Loucy (cell line): Measurements from ENCODE around the gene DMAP1.

ENCODE experiments used
- H2AFZ ChIP-seq: fragments of 200-600 bp; sonication (generic); 2 replicates; pipeline ENCODE4 v1.6.0; 2016; ENCODE audit warnings: antibody characterized with exemption, mild to moderate bottlenecking, low read length, moderate library complexity
- H3F3A ChIP-seq: fragments of 200-600 bp; 2 replicates; pipeline ENCODE4 v1.6.0; 2016; ENCODE audit warnings: antibody characterized with exemption, low read depth, mild to moderate bottlenecking
- H3K27me3 ChIP-seq: fragments of 200-600 bp; sonication (generic); 2 replicates; pipeline ENCODE4 v1.6.1; 2014; ENCODE audit warnings: low read length, mild to moderate bottlenecking; ENCODE audit not compliant: insufficient read depth, poor library complexity, severe bottlenecking
- H3K36me3 ChIP-seq: fragments of 200-600 bp; sonication (generic); 2 replicates; pipeline ENCODE4 v1.6.1; 2016; ENCODE audit warnings: low read length; ENCODE audit not compliant: insufficient read depth
- H3K4me1 ChIP-seq: fragments of 200-600 bp; sonication (generic); 2 replicates; pipeline ENCODE4 v1.5.1; 2014; ENCODE audit warnings: low read length, mild to moderate bottlenecking; ENCODE audit not compliant: insufficient read depth, poor library complexity, severe bottlenecking
- H3K4me2 ChIP-seq: fragments of 200-600 bp; sonication (generic); 2 replicates; pipeline ENCODE4 v1.6.0; 2014; ENCODE audit warnings: antibody characterized with exemption, low read length, low read depth, mild to moderate bottlenecking; ENCODE audit not compliant: poor library complexity, severe bottlenecking
- H3K4me3 ChIP-seq: fragments of 200-600 bp; sonication (generic); 2 replicates; pipeline ENCODE4 v1.5.1; 2014; ENCODE audit warnings: low read length, mild to moderate bottlenecking, mixed read lengths; ENCODE audit not compliant: poor library complexity, severe bottlenecking
- H3K79me2 ChIP-seq: fragments of 200-600 bp; sonication (generic); 2 replicates; pipeline ENCODE4 v1.6.1; 2014; ENCODE audit warnings: low read length; ENCODE audit not compliant: insufficient read depth
- H3K9ac ChIP-seq: fragments of 200-600 bp; sonication (generic); 2 replicates; pipeline ENCODE4 v1.6.0; 2014; ENCODE audit warnings: mild to moderate bottlenecking, low read depth, low read length, moderate library complexity; ENCODE audit not compliant: poor library complexity, severe bottlenecking
- H3K9me2 ChIP-seq: fragments of 200-600 bp; sonication (generic); replicated peaks from 2 replicates; pipeline ENCODE4 v1.6.1; 2016; ENCODE audit warnings: low read depth, low read length, mixed read lengths
- H3K9me3 ChIP-seq: fragments of 200-600 bp; sonication (generic); 2 replicates; pipeline ENCODE4 v1.6.1; 2014; ENCODE audit warnings: mild to moderate bottlenecking, antibody characterized with exemption, low read length, low read depth; ENCODE audit not compliant: insufficient read depth
- H4K20me1 ChIP-seq: fragments of 200-600 bp; sonication (generic); 2 replicates; pipeline ENCODE4 v1.6.0; 2014; ENCODE audit warnings: antibody characterized with exemption, low read length, mild to moderate bottlenecking; ENCODE audit not compliant: insufficient read depth, poor library complexity, severe bottlenecking
- CTCF ChIP-seq: fragments of 200-600 bp; sonication (generic); conservative IDR thresholded peaks from 2 replicates; pipeline ENCODE4 v1.5.1; 2014; ENCODE audit warnings: mild to moderate bottlenecking, antibody characterized with exemption, low read length
- EZH2phosphoT487 ChIP-seq: fragments of 200-600 bp; IDR thresholded peaks from 2 replicates; pipeline ENCODE4 v1.6.1; 2018; ENCODE audit warnings: antibody characterized with exemption, mild to moderate bottlenecking, moderate library complexity, borderline replicate concordance

Gene DMAP1

DNA sequence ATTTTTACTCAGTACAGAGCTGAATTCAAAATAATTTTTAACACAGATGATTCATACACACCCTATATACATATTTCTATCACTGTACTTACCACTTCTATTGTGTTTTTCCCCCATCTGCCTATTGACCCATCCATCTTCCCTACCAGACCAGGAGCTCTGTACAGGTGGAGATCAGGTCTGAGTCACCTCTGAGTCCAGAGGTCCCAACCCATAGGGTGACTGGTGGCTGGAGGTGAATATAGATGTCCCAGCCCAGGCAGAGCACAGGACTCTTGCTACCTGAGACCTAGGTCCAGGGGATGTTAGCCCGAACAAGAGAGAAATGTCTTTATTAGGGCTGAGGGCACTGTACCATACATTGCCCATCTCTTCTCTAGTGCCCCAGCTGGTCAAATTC is 54.8 kb downstream of the DMAP1 start:
- Histone ChIP-seq H3K4me2 (no peak overlapping the region), H3K79me2 (no peaks in the 10 kb centered on the region), H3K27me3 (no peaks in the 10 kb centered on the region), H3K4me3 (no peak overlapping the region), H3K9me3 (no peaks in the 10 kb centered on the region), H4K20me1 (no peaks in the 10 kb centered on the region), H2AFZ (no peak overlapping the region), H3K36me3 (no peaks in the 10 kb centered on the region; the same call in 1 of the 2 replicates), H3K9me2 (no peaks in the 10 kb centered on the region), H3K9ac (no peak overlapping the region), H3F3A (no peaks in the 10 kb centered on the region), H3K4me1 (no peaks in the 10 kb centered on the region)
- TF ChIP-seq CTCF, result no peak
- no peak for TF ChIP-seq EZH2phosphoT487
